Naive thymus-derived CD4-positive, alpha-beta T cell (primary cell): ENCODE measurements around the gene SLC48A1. TPM values are rescaled to one million over a fixed set of nuclear protein-coding genes. Genes with fewer than 3 reads are reported as not detected.
A peak's percentile ranks its signal among the peaks of the same experiment; 100 is the strongest.

Experiments used
- ATAC-seq: fragments of 150-1000 bp; cut with Tn5 transposase; 2 replicates; pipeline ENCODE4 v1.10.0; 2021; ENCODE audit warnings: mild to moderate bottlenecking, moderate library complexity
- CTCF ChIA-PET: fragments of 350-600 bp; sonication (Branson Sonifier 250); formaldehyde crosslinking; loops from one replicate; lab custom pipeline; 2021; ENCODE audit warnings: antibody characterized with exemption; lab: Charles Lee
- POLR2A ChIA-PET: fragments of 350-600 bp; sonication (Branson Sonifier 250); formaldehyde crosslinking; loops from one replicate; lab custom pipeline; 2021; ENCODE audit warnings: antibody characterized with exemption, inconsistent platforms; lab: Charles Lee
- DNase-seq, 9 donors: peaks; one replicate each; pipeline versions ENCODE4 v3.0.0 to v3.0.0-alpha.2; 2020 to 2022; ENCODE audit warnings: mixed read lengths in 1 of 9
- H3K27ac ChIP-seq: one replicate; pipeline ENCODE4 v1.7.0; 2013; ENCODE audit warnings: mild to moderate bottlenecking, low read depth, low read length, moderate library complexity
- H3K27me3 ChIP-seq, 2 donors: one replicate each; pipeline ENCODE4 v1.7.0; 2013; ENCODE audit warnings: low read length in 2 of 2, mild to moderate bottlenecking in 2 of 2, moderate library complexity in 2 of 2; ENCODE audit not compliant: control insufficient read depth in 2 of 2, insufficient read depth in 2 of 2
- H3K36me3 ChIP-seq, 3 experiments: 1 replicate in 2 of 3; 2 replicates in 1 of 3; pipeline ENCODE4 v1.7.0; 2013; ENCODE audit warnings: low read length in 3 of 3, mild to moderate bottlenecking in 3 of 3, moderate library complexity in 1 of 3; ENCODE audit not compliant: insufficient read depth in 3 of 3, control insufficient read depth in 2 of 3
- H3K4me1 ChIP-seq, 2 donors: one replicate each; pipeline ENCODE4 v1.7.0; 2013; ENCODE audit warnings: low read length in 2 of 2, mild to moderate bottlenecking in 2 of 2, moderate library complexity in 1 of 2; ENCODE audit not compliant: control insufficient read depth in 2 of 2, insufficient read depth in 2 of 2
- H3K4me3 ChIP-seq: 2 replicates; pipeline ENCODE4 v1.7.0; 2013; ENCODE audit warnings: mild to moderate bottlenecking, low read length
- H3K9me3 ChIP-seq, 3 experiments: 1 replicate in 2 of 3; 2 replicates in 1 of 3; pipeline ENCODE4 v1.7.0; 2013; ENCODE audit warnings: low read length in 3 of 3; ENCODE audit not compliant: control insufficient read depth in 2 of 3
- H3K27ac Mint-ChIP-seq, 9 donors: one replicate each; pipeline ENCODE4 v1.8.0; 2020 to 2022; ENCODE audit warnings: mixed read lengths in 9 of 9, mild to moderate bottlenecking in 8 of 9, moderate library complexity in 5 of 9, inconsistent platforms in 2 of 9
- H3K27me3 Mint-ChIP-seq, 5 donors: one replicate each; pipeline ENCODE4 v1.8.0; 2021 to 2022; ENCODE audit warnings: mixed read lengths in 5 of 5, mild to moderate bottlenecking in 1 of 5
- H3K36me3 Mint-ChIP-seq, 5 donors: one replicate each; pipeline ENCODE4 v1.8.0; 2020 to 2022; ENCODE audit warnings: mixed read lengths in 5 of 5, mild to moderate bottlenecking in 3 of 5, inconsistent platforms in 1 of 5
- H3K4me1 Mint-ChIP-seq, 7 donors: one replicate each; pipeline ENCODE4 v1.8.0; 2020 to 2022; ENCODE audit warnings: mixed read lengths in 7 of 7, mild to moderate bottlenecking in 3 of 7, inconsistent platforms in 1 of 7
- H3K4me3 Mint-ChIP-seq, 10 donors: one replicate each; pipeline ENCODE4 v1.8.0; 2020 to 2022; ENCODE audit warnings: mild to moderate bottlenecking in 10 of 10, mixed read lengths in 10 of 10, moderate library complexity in 6 of 10, inconsistent platforms in 2 of 10
- H3K9me3 Mint-ChIP-seq, 11 donors: one replicate each; pipeline ENCODE4 v1.8.0; 2020 to 2022; ENCODE audit warnings: mixed read lengths in 11 of 11, mild to moderate bottlenecking in 4 of 11, inconsistent platforms in 1 of 11, moderate library complexity in 1 of 11
- intact Hi-C, 2 donors: fragments of 100-400 bp; cut with micrococcal nuclease; formaldehyde crosslinking; loops; one replicate each; pipeline ENCODE4 v1.15.1; 2023
- polyA plus RNA-seq, 2 donors: library from polyadenylated mRNA; unstranded; fragments of 300-500 nt; fragmentation: Illumina TruSeq; gene quantifications; one replicate each; pipeline ENCODE4 v1.2.3, GENCODE V29; 2021
- total RNA-seq, 6 experiments: library from RNA in 5 of 6; stranded (reverse) in 5 of 6; gene quantifications; 1 replicate in 5 of 6; 2 replicates in 1 of 6; pipeline ENCODE4 v1.2.3 and lab custom pipeline; 2021 to 2026

Gene SLC48A1
- total and polyA plus RNA-seq, 7 experiments from 2014 or later: 6.7 to 15.6 (median 12.5) TPM

DNA sequence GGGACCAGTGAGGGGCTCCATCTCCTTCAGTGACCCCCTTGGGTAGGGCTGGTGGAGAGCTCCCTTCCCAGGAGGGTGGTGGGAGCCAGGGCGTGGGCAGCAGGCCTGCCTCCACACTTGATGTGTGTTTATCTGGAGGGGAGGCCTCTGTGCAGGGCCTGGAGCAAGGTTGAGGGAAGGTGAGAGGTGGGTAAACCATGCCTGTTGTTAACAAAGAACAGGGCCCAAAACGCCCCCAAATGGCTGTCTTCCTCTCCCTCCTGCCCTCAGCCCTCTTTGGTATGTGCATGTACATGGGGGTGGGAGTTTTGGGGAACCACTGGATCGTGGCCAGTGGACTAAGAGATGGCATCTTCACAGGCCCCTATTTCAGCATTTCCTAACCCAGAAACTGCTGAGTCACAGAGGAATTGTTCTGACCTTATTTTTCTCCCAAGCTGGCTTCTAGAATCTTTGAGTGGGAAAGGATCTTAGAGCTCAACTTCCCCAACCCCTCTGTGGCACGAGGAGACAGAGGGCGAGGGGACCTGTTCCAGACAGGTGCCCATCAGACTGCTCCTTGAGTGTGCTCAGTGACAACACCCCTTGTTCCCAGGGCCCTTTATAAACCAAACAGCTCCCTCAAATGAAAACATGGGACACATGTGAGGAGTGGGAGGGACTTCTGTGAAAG lies 3.6 kb downstream of the SLC48A1 start:
- H3K27ac ChIP-seq: no peak overlapping the region
- Mint-ChIP-seq H3K4me1 (peaks cover 20 to 57% (median 35%) of the 10 kb centered on the region in 7 donors), H3K36me3 (peaks cover 0 to 4% (median 0%) of the 10 kb centered on the region in 5 donors), H3K9me3 (peaks cover 0 to 2% (median 0%) of the 10 kb centered on the region in 11 donors), H3K27me3 (peaks cover 0 to 7% (median 0%) of the 10 kb centered on the region in 5 donors), H3K4me3 (peak overlapping the region in 1 of 10 donors; percentile 31), H3K27ac (peak overlapping the region in 2 of 9 donors; percentile 23 to 38)
- H3K9me3 ChIP-seq: no peaks in the 10 kb centered on the region
- no peak overlapping the region for H3K4me3 ChIP-seq
- ChIA-PET POLR2A (interaction anchor here (0.9 to 4.4 kb wide), 9 partner anchors 18 to 107 kb away, joined by 3 to 19 read pairs (median 4); no protein-coding TSS in a partner anchor), CTCF (interaction anchor here (0.8 to 18.2 kb wide), 9 partner anchors 10 to 62 kb away, joined by 3 to 346 read pairs (median 7); no protein-coding TSS in a partner anchor)
- H3K36me3 ChIP-seq: no peaks in the 10 kb centered on the region
- DNase-seq (no peak), ATAC-seq (no peak)
- peaks cover 7 to 8% of the 10 kb centered on the region in 2 donors for H3K4me1 ChIP-seq
- no peaks in the 10 kb centered on the region for H3K27me3 ChIP-seq
- intact Hi-C loops: no loop called here

DNA sequence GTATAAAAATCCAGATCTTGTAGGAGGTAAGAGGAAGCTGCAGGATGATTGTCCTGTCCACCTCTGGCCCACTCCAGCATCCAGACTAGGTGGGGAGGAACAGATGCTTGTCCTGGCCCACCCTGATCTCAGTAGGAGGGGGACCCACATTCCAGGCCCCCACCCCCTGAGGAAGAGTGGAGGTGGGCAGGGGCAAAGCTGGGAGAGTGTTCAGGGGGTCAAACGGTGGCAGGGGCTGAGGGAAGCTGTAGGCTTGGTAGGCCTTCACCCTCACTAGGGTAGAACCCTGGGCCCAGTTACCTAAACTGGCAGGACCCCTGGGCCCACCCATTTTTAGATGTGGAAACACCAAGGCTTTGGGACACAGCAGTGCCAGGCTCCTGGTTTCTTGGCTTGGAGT lies 4.1 kb downstream of the SLC48A1 start:
- peaks cover 7 to 8% of the 10 kb centered on the region in 2 donors for H3K4me1 ChIP-seq
- Mint-ChIP-seq H3K27ac (peak overlapping the region in 1 of 9 donors; percentile 23), H3K9me3 (peaks cover 0 to 2% (median 0%) of the 10 kb centered on the region in 11 donors), H3K27me3 (peaks cover 0 to 5% (median 0%) of the 10 kb centered on the region in 5 donors), H3K4me3 (no peak overlapping the region), H3K36me3 (peaks cover 0 to 4% (median 0%) of the 10 kb centered on the region in 5 donors), H3K4me1 (peaks cover 25 to 57% (median 35%) of the 10 kb centered on the region in 7 donors)
- H3K4me3 ChIP-seq: no peak overlapping the region
- H3K27me3 ChIP-seq: no peaks in the 10 kb centered on the region
- ATAC-seq (no peak), DNase-seq (no peak)
- ChIA-PET POLR2A (interaction anchor here (0.9 to 4.4 kb wide), 8 partner anchors 19 to 106 kb away, joined by 3 to 19 read pairs (median 4); no protein-coding TSS in a partner anchor), CTCF (interaction anchor here (0.8 to 18.2 kb wide), 8 partner anchors 10 to 62 kb away, joined by 3 to 346 read pairs (median 6); partner anchors contain the start of gene RAPGEF3)
- H3K27ac ChIP-seq: no peak overlapping the region
- intact Hi-C loops: no loop called here
- H3K9me3 ChIP-seq: no peaks in the 10 kb centered on the region
- peaks cover 0 to 5% (median 0%) of the 10 kb centered on the region in 3 experiments for H3K36me3 ChIP-seq

DNA sequence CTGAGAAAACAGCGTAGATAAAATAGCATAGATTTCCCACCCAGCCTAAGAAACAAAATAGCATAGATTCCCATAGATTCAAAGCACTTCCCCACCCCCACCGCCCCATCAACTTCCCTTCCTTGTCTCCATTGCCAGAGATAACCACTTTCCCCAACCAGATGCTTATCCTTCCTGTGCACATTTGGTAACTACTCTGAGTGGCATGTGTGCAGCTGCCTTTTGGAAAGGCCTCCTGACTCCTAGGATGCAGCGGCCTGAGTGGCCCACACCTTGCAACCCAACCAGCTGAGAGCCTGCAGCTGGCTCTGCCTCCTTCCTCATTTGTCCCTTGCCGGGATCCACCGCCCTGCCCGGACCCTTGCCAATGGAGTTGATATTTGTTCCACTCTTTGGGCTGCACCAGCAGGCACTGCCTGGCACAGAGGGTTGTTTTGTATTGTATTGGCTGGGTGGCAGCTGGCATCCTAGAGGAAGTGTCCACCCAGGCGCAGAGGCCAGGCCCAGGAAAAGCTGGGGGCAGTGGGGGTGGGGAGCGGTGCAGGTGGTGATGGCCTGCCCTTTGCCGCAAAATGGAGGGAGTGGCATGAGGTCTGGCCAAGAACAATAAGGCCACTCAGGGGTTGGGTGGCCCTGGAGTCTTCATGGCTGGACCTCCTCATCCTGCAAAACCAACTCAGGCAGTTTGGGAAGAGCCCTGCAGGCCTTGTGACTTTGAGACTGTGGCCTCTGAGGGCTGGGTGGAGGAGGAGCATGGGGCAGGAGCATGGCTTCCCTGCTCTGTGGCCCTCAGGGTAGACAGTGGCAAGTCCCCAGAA lies 4.9 kb downstream of the SLC48A1 start:
- DNase-seq (no peak), ATAC-seq (no peak)
- Mint-ChIP-seq H3K27me3 (no peaks in the 10 kb centered on the region), H3K36me3 (peaks cover 0 to 6% (median 0%) of the 10 kb centered on the region in 5 donors), H3K4me3 (no peak overlapping the region), H3K9me3 (no peaks in the 10 kb centered on the region), H3K27ac (peak overlapping the region in 3 of 9 donors; percentile 34 to 82 (median 56)), H3K4me1 (peaks cover 23 to 54% (median 33%) of the 10 kb centered on the region in 7 donors)
- H3K4me3 ChIP-seq: no peak overlapping the region
- peaks cover 0 to 13% (median 0%) of the 10 kb centered on the region in 3 experiments for H3K36me3 ChIP-seq
- no peak overlapping the region for H3K27ac ChIP-seq
- ChIA-PET CTCF (interaction anchor here (0.9 to 18.2 kb wide), 14 partner anchors 9 to 128 kb away, joined by 3 to 346 read pairs (median 4); partner anchors contain the start of gene RAPGEF3), POLR2A (interaction anchor here (0.8 to 4.4 kb wide), 10 partner anchors 9 to 64 kb away, joined by 3 to 19 read pairs (median 4); no protein-coding TSS in a partner anchor)
- H3K9me3 ChIP-seq: no peaks in the 10 kb centered on the region
- H3K27me3 ChIP-seq: no peaks in the 10 kb centered on the region
- intact Hi-C loops: loop anchor here (2.0 kb wide), 1 partner anchor 35 kb away; no protein-coding TSS in a partner anchor
- H3K4me1 ChIP-seq: peaks cover 7 to 8% of the 10 kb centered on the region in 2 donors

DNA sequence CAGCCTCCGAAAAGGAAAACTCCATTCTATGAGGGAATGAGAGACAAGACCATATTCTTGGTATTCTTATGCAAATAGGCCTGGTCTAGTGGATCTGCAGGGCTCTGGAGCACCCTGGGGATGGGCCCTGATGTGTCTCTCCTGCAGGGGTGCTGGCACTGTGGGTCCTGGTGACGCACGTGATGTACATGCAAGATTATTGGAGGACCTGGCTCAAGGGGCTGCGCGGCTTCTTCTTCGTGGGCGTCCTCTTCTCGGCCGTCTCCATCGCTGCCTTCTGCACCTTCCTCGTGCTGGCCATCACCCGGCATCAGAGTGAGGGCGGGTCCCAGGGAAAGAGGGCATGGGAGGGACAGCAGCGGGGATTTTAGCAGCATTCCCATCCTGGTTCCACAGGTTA lies 5.8 kb downstream of the SLC48A1 start:
- Histone ChIP-seq H3K4me3 (no peak overlapping the region), H3K27ac (no peak overlapping the region), H3K4me1 (peaks cover 3 to 4% of the 10 kb centered on the region in 2 donors), H3K27me3 (no peaks in the 10 kb centered on the region), H3K9me3 (no peaks in the 10 kb centered on the region), H3K36me3 (peaks cover 0 to 22% (median 1%) of the 10 kb centered on the region in 3 experiments)
- POLR2A ChIA-PET: interaction anchor here (0.8 to 4.4 kb wide), 10 partner anchors 8 to 66 kb away, joined by 3 to 19 read pairs (median 4); partner anchors contain the start of gene HDAC7
- intact Hi-C loops: loop anchor here (1.0 to 2.0 kb wide), 10 partner anchors 20 to 128 kb away; no protein-coding TSS in a partner anchor
- peaks cover 23 to 51% (median 31%) of the 10 kb centered on the region in 7 donors for H3K4me1 Mint-ChIP-seq
- H3K9me3 Mint-ChIP-seq: no peaks in the 10 kb centered on the region
- ATAC-seq (no peak), DNase-seq (no peak)
- no peak overlapping the region for H3K4me3 Mint-ChIP-seq
- CTCF ChIA-PET: interaction anchor here (0.7 to 18.2 kb wide), 13 partner anchors 12 to 127 kb away, joined by 3 to 346 read pairs (median 4); no protein-coding TSS in a partner anchor
- no peaks in the 10 kb centered on the region for H3K27me3 Mint-ChIP-seq
- peaks cover 0 to 6% (median 0%) of the 10 kb centered on the region in 5 donors for H3K36me3 Mint-ChIP-seq
- H3K27ac Mint-ChIP-seq: peak overlapping the region in 5 of 9 donors; percentile 35 to 78 (median 60)

DNA sequence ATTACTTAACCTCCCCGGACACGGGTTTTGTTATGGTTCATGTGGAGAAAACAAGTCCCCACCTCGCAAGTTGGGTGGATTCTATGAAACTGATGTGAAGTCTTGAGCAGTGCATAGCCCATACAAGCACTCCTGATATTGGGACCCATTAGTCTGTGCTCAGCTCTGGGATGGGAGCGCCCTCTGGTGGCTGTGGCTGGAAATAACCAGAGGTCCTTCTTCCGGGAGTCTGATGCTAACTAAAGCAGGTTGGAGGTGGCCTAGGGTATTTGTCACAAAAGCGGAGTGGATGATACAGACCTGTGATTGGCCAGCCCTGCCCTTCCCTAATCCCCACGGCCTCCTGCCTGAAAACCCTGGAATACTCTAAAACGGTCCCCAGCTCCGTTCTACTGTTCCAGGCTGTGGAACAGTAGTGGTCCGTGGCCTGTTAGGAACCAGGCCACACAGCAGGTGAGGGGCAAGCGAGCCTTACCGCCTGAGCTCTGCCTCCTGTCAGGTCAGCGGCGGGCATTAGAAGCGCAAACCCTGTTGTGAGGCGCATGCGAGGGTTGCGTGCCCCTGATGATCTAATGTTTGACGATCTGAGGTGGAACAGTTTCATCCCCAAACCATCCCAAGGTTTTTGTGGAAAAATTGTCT lies 6.4 kb downstream of the SLC48A1 start:
- Mint-ChIP-seq H3K27ac (peak overlapping the region; percentile 35 to 82 (median 60)), H3K4me1 (peaks cover 19 to 46% (median 25%) of the 10 kb centered on the region in 7 donors), H3K4me3 (no peak overlapping the region), H3K9me3 (no peaks in the 10 kb centered on the region), H3K36me3 (peaks cover 0 to 6% (median 0%) of the 10 kb centered on the region in 5 donors), H3K27me3 (no peaks in the 10 kb centered on the region)
- Histone ChIP-seq H3K36me3 (peaks cover 0 to 28% (median 4%) of the 10 kb centered on the region in 3 experiments), H3K4me3 (no peak overlapping the region), H3K4me1 (no peaks in the 10 kb centered on the region), H3K9me3 (no peaks in the 10 kb centered on the region), H3K27me3 (no peaks in the 10 kb centered on the region), H3K27ac (no peak overlapping the region)
- ChIA-PET POLR2A (interaction anchor here (0.6 to 4.4 kb wide), 12 partner anchors 12 to 66 kb away, joined by 3 to 19 read pairs (median 4); partner anchors contain the start of gene HDAC7), CTCF (interaction anchor here (0.6 to 18.2 kb wide), 13 partner anchors 12 to 89 kb away, joined by 3 to 346 read pairs (median 5); no protein-coding TSS in a partner anchor)
- intact Hi-C loops: loop anchor here (1.0 to 2.0 kb wide), 10 partner anchors 20 to 128 kb away; no protein-coding TSS in a partner anchor
- ATAC-seq (peak; percentile 95), DNase-seq (peak; percentile 77 to 96 (median 88))
